AG04449 (cell line): ENCODE measurements around the gene SETD1B.
A peak's percentile ranks its signal among the peaks of the same experiment; 100 is the strongest.

ENCODE experiments used
- CTCF ChIA-PET: fragments of 350-600 bp; formaldehyde crosslinking; extraction: SDS; loops from one replicate; lab custom pipeline; 2021; ENCODE audit warnings: antibody characterized with exemption; lab: Yijun Ruan, JAX
- POLR2A ChIA-PET: fragments of 400-600, 350-600 bp; formaldehyde crosslinking; extraction: SDS; loops from one replicate; lab custom pipeline; 2020; ENCODE audit warnings: antibody characterized with exemption, inconsistent platforms; lab: Yijun Ruan, JAX
- DNase-seq: peaks from one replicate; pipeline ENCODE4 v3.0.0-alpha.2; 2010; ENCODE audit warnings: low read depth, low spot score
- H3K4me3 ChIP-seq: 2 replicates; pipeline ENCODE4 v1.5.1; 2011; ENCODE audit warnings: low read depth, mild to moderate bottlenecking, control low read depth, low read length
- CTCF ChIP-seq: IDR thresholded peaks from one replicate; pipeline ENCODE4 v1.5.1; 2011; ENCODE audit warnings: mild to moderate bottlenecking, moderate library complexity, low read length, control low read depth, inconsistent platforms; ENCODE audit not compliant: insufficient read depth; ENCODE audit errors: missing control alignments

Gene SETD1B

DNA sequence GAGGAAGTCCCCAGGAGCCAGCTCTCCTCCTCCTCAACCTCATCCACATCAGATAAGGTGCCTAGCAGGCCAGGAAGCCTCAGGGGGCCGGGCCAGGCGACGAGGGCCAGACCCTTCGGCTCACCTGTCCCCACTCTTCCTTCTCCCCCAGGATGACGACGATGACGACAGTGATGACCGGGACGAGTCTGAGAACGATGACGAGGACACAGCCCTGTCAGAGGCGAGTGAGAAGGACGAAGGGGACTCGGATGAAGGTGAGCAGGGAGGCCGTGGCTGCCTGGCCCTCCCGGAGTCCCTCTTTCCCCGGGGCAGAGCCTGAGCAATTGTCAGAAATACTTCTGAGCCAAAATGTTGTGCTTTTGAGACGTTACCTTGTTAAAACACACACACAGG lies 13.8 kb downstream of the SETD1B start:
- POLR2A ChIA-PET = no interaction called here
- no peak overlapping the region for H3K4me3 ChIP-seq
- no peak for TF ChIP-seq CTCF
- DNase-seq = no peak
- CTCF ChIA-PET = interaction anchor here (31.1 kb wide), 1 partner anchor 31 kb away, joined by 1100 read pairs; the partner anchor contains the start of gene RHOF

GRCh38 chr12:121819212-121819949 lies 15.6 kb downstream of the SETD1B start:
- DNase-seq = no peak
- no peak overlapping the region for H3K4me3 ChIP-seq
- CTCF ChIA-PET = interaction anchor here (31.1 kb wide), 1 partner anchor 32 kb away, joined by 1100 read pairs; the partner anchor contains the start of gene RHOF
- POLR2A ChIA-PET = no interaction called here
- TF ChIP-seq CTCF = no peak

GRCh38 chr12:121820056-121820455 lies 16.2 kb downstream of the SETD1B start:
- DNase-seq = no peak
- TF ChIP-seq CTCF = no peak
- ChIA-PET CTCF (interaction anchor here (1.8 to 31.1 kb wide), 2 partner anchors 9 to 33 kb away, joined by 12 to 1100 read pairs; partner anchors contain the start of gene RHOF), POLR2A (no interaction called here)
- H3K4me3 ChIP-seq = no peak overlapping the region

DNA sequence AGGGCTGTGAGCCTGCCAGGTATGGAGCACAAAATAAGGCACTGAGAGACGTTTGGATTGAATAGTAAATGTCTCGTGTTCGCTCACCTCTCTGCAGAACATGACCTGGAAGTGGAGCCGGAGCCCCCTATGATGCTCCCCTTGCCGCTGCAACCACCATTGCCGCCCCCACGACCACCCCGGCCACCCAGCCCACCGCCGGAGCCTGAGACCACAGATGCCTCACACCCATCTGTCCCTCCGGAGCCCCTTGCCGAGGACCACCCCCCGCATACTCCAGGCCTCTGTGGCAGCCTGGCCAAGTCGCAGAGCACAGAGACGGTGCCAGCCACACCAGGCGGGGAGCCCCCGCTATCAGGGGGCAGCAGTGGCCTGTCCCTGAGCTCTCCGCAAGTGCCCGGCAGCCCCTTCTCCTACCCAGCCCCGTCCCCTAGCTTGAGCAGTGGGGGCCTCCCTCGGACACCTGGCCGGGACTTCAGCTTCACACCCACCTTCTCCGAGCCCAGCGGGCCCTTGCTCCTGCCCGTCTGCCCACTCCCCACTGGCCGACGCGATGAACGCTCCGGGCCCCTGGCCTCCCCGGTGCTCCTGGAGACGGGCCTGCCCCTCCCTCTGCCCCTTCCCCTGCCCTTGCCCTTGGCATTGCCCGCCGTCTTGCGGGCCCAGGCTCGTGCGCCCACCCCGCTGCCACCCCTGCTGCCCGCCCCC lies 18.7 kb downstream of the SETD1B start:
- TF ChIP-seq CTCF = no peak
- POLR2A ChIA-PET = interaction anchor here (1.0 kb wide), 1 partner anchor 10 kb away, joined by 3 read pairs; no protein-coding TSS in a partner anchor
- H3K4me3 ChIP-seq = no peak overlapping the region
- no peak for DNase-seq
- CTCF ChIA-PET = interaction anchor here (0.6 to 1.6 kb wide), 4 partner anchors 11 to 67 kb away, joined by 3 to 6 read pairs (median 4); no protein-coding TSS in a partner anchor

- peak; percentile 12 for TF ChIP-seq CTCF
- ChIA-PET CTCF (interaction anchor here (0.9 to 7.4 kb wide), 6 partner anchors 11 to 38 kb away, joined by 3 to 61 read pairs (median 20); partner anchors contain the start of gene RHOF), POLR2A (interaction anchor here (0.7 kb wide), 1 partner anchor 21 kb away, joined by 4 read pairs; no protein-coding TSS in a partner anchor)
- DNase-seq = no peak
- no peak overlapping the region for H3K4me3 ChIP-seq
Observed at GRCh38 chr12:121823101-121823726, 19.4 kb downstream of the SETD1B start.
